H1 (cell line): ENCODE data around the gene COL4A2. TPM values are rescaled to one million over a fixed set of nuclear protein-coding genes. Genes with fewer than 3 reads are reported as not detected.

Source experiments
- CTCF ChIA-PET: fragments of 300-600 bp; sonication (Branson Sonifier 250); formaldehyde crosslinking; loops from one replicate; lab custom pipeline; 2021; ENCODE audit not compliant: partially characterized antibody; lab: Charles Lee
- POLR2A ChIA-PET: fragments of 300-600 bp; sonication (Branson Sonifier 250); formaldehyde crosslinking; loops from one replicate; lab custom pipeline; 2021; ENCODE audit warnings: inconsistent platforms; ENCODE audit not compliant: partially characterized antibody; lab: Charles Lee
- DNase-seq, 2 experiments: peaks; one replicate each; pipeline versions ENCODE4 v3.0.0 to v3.0.0-alpha.2; 2010 to 2022; ENCODE audit warnings: low spot score in 2 of 2, low read depth in 1 of 2, mixed read lengths in 1 of 2
- FAIRE-seq: peaks from 2 replicates; lab custom pipeline; 2011; peaks lifted over from hg19 to GRCh38; lab: Jason Lieb, UNC
- H2AFZ ChIP-seq: 2 replicates; pipeline ENCODE4 v1.8.1; 2012; ENCODE audit warnings: low read length, inconsistent platforms
- H2AK5ac ChIP-seq: 2 replicates; pipeline ENCODE4 v1.6.1; 2013; ENCODE audit warnings: low read depth, low read length
- H2BK120ac ChIP-seq: replicated peaks from 2 replicates; pipeline ENCODE3; 2013; ENCODE audit warnings: low read depth, low read length, inconsistent platforms
- H2BK12ac ChIP-seq: 2 replicates; pipeline ENCODE4 v1.6.1; 2013; ENCODE audit warnings: low read depth, low read length
- H2BK15ac ChIP-seq: 2 replicates; pipeline ENCODE4 v1.6.1; 2013; ENCODE audit warnings: low read length
- H2BK20ac ChIP-seq: 2 replicates; pipeline ENCODE4 v1.6.1; 2013; ENCODE audit warnings: low read length
- H2BK5ac ChIP-seq: 2 replicates; pipeline ENCODE4 v1.6.1; 2013; ENCODE audit warnings: low read depth, low read length
- H3K14ac ChIP-seq: 2 replicates; pipeline ENCODE4 v1.6.1; 2013; ENCODE audit warnings: inconsistent platforms; ENCODE audit not compliant: insufficient read length
- H3K18ac ChIP-seq: 2 replicates; pipeline ENCODE4 v1.6.1; 2013; ENCODE audit warnings: low read length; ENCODE audit errors: extremely low read depth
- H3K23ac ChIP-seq: 2 replicates; pipeline ENCODE4 v1.6.1; 2013; ENCODE audit warnings: inconsistent platforms; ENCODE audit not compliant: insufficient read length
- H3K23me2 ChIP-seq: 2 replicates; pipeline ENCODE4 v1.6.1; 2013; ENCODE audit warnings: low read depth, low read length
- H3K27ac ChIP-seq: 2 replicates; pipeline ENCODE4 v1.6.1; 2011; ENCODE audit warnings: low read depth, low read length, inconsistent platforms
- H3K27me3 ChIP-seq, 4 experiments: replicated peaks in 1 of 4; 1 replicate in 1 of 4; 2 replicates in 3 of 4; pipeline versions ENCODE4 v1.6.1 to v1.8.1; 2011 to 2013; ENCODE audit warnings: low read length in 3 of 4, mild to moderate bottlenecking in 3 of 4, inconsistent platforms in 2 of 4, mixed read lengths in 2 of 4, moderate library complexity in 1 of 4; ENCODE audit not compliant: control insufficient read depth in 3 of 4, insufficient read depth in 3 of 4; ENCODE audit errors: extremely low read depth in 1 of 4
- H3K36me3 ChIP-seq, 4 experiments: 2 replicates each; pipeline versions ENCODE4 v1.6.1 to v1.8.1; 2011 to 2013; ENCODE audit warnings: mild to moderate bottlenecking in 4 of 4, low read length in 3 of 4, moderate library complexity in 2 of 4, control low read depth in 1 of 4, inconsistent platforms in 1 of 4; ENCODE audit not compliant: insufficient read depth in 4 of 4, control insufficient read depth in 2 of 4
- H3K4ac ChIP-seq: replicated peaks from 2 replicates; pipeline ENCODE3; 2013; ENCODE audit warnings: low read length, low read depth, mixed read lengths, inconsistent platforms; ENCODE audit not compliant: insufficient read length
- H3K4me1 ChIP-seq, 4 experiments: replicated peaks in 1 of 4; 1 replicate in 1 of 4; 2 replicates in 3 of 4; pipeline versions ENCODE4 v1.6.1 to v1.8.1; 2011 to 2013; ENCODE audit warnings: low read length in 3 of 4, inconsistent platforms in 2 of 4, mixed read lengths in 1 of 4; ENCODE audit not compliant: insufficient read depth in 4 of 4, control insufficient read depth in 3 of 4
- H3K4me2 ChIP-seq, 2 experiments: 2 replicates each; pipeline versions ENCODE4 v1.6.1 to v1.8.1; 2011 to 2013; ENCODE audit warnings: low read depth in 2 of 2, low read length in 2 of 2, control low read depth in 1 of 2, inconsistent platforms in 1 of 2, mild to moderate bottlenecking in 1 of 2; ENCODE audit not compliant: insufficient read depth in 1 of 2
- H3K4me3 ChIP-seq, 4 experiments: fragments of 200-600, 300-600 bp in 1 of 4; sonication (generic), shearing (Covaris generic), sonication (Bioruptor Twin) in 1 of 4; 2 replicates each; pipeline versions ENCODE4 v1.5.1 to v1.8.1; 2011 to 2016; ENCODE audit warnings: low read length in 4 of 4, low read depth in 3 of 4, control low read depth in 2 of 4, inconsistent platforms in 2 of 4, mild to moderate bottlenecking in 2 of 4, mixed read lengths in 1 of 4, moderate library complexity in 1 of 4; ENCODE audit not compliant: insufficient read depth in 2 of 4; ENCODE audit errors: extremely low read depth in 1 of 4
- H3K56ac ChIP-seq: replicated peaks from 2 replicates; pipeline ENCODE3; 2013; ENCODE audit warnings: low read depth, mild to moderate bottlenecking, mixed read lengths, low read length, inconsistent platforms; ENCODE audit not compliant: insufficient read length
- H3K79me1 ChIP-seq: 2 replicates; pipeline ENCODE4 v1.6.1; 2013; ENCODE audit warnings: low read depth, low read length, control low read depth
- H3K79me2 ChIP-seq, 2 experiments: 2 replicates each; pipeline versions ENCODE4 v1.6.1 to v1.8.1; 2012 to 2013; ENCODE audit warnings: low read length in 2 of 2, mild to moderate bottlenecking in 2 of 2, inconsistent platforms in 1 of 2; ENCODE audit not compliant: insufficient read depth in 2 of 2, control insufficient read depth in 1 of 2
- H3K9ac ChIP-seq, 4 experiments: replicated peaks in 1 of 4; 1 replicate in 1 of 4; 2 replicates in 3 of 4; pipeline versions ENCODE4 v1.6.1 to v1.8.1; 2011 to 2013; ENCODE audit warnings: low read depth in 3 of 4, low read length in 3 of 4, control low read depth in 2 of 4, mild to moderate bottlenecking in 2 of 4, moderate library complexity in 2 of 4, inconsistent platforms in 1 of 4; ENCODE audit errors: extremely low read depth in 1 of 4
- H3K9me3 ChIP-seq, 2 experiments: 2 replicates each; pipeline versions ENCODE4 v1.6.1 to v1.8.1; 2012 to 2013; ENCODE audit warnings: mild to moderate bottlenecking in 2 of 2, moderate library complexity in 2 of 2, control low read depth in 1 of 2, inconsistent platforms in 1 of 2, low read depth in 1 of 2, low read length in 1 of 2, mixed read lengths in 1 of 2; ENCODE audit not compliant: insufficient read depth in 2 of 2
- H4K20me1 ChIP-seq, 2 experiments: replicated peaks in 1 of 2; 2 replicates each; pipeline versions ENCODE3 to v1.8.1; 2011 to 2013; ENCODE audit warnings: inconsistent platforms in 2 of 2, low read length in 2 of 2, mild to moderate bottlenecking in 1 of 2; ENCODE audit not compliant: insufficient read depth in 2 of 2, control insufficient read depth in 1 of 2
- H4K5ac ChIP-seq: 2 replicates; pipeline ENCODE4 v1.6.1; 2013; ENCODE audit warnings: low read length, low read depth, mixed read lengths, inconsistent platforms; ENCODE audit not compliant: insufficient read length
- H4K8ac ChIP-seq: 2 replicates; pipeline ENCODE4 v1.8.0; 2013; ENCODE audit warnings: mild to moderate bottlenecking, moderate library complexity, low read length, inconsistent platforms; ENCODE audit not compliant: insufficient read depth; ENCODE audit errors: extremely low read depth
- H4K91ac ChIP-seq: replicated peaks from 2 replicates; pipeline ENCODE3; 2013; ENCODE audit warnings: low read length, mixed read lengths, inconsistent platforms; ENCODE audit not compliant: insufficient read length
- CBX5 ChIP-seq: fragments of 300-800, 300-1000 bp; sonication (generic); IDR thresholded peaks from 2 replicates; pipeline ENCODE4 v1.7.1; 2016; ENCODE audit warnings: antibody characterized with exemption, low read length, low read depth
- GTF2F1 ChIP-seq: IDR thresholded peaks from 2 replicates; pipeline ENCODE4 v1.6.1; 2012; ENCODE audit warnings: low read depth, low read length, improper control_type of control experiment, borderline replicate concordance
- KDM1A ChIP-seq: fragments of 200-600, 300-600 bp; sonication (generic); IDR thresholded peaks from 2 replicates; pipeline ENCODE4 v1.7.1; 2016; ENCODE audit warnings: mild to moderate bottlenecking, low read length, borderline replicate concordance
- PHF8 ChIP-seq: fragments of 200-600 bp; sonication (generic); conservative IDR thresholded peaks from 2 replicates; pipeline ENCODE4 v1.7.1; 2012; ENCODE audit warnings: low read depth, mild to moderate bottlenecking, inconsistent platforms, low read length, moderate library complexity
- POU5F1 ChIP-seq: IDR thresholded peaks from 2 replicates; pipeline ENCODE4 v1.6.1; 2011; ENCODE audit warnings: low read depth, mild to moderate bottlenecking, low read length, moderate library complexity
- RBBP5 ChIP-seq: IDR thresholded peaks from 2 replicates; pipeline ENCODE4 v1.7.1; 2012; ENCODE audit warnings: low read depth, mild to moderate bottlenecking, inconsistent platforms, low read length, moderate library complexity, borderline replicate concordance
- TAF7 ChIP-seq: optimal IDR thresholded peaks from 2 replicates; pipeline ENCODE3; 2011; ENCODE audit warnings: low read depth, mild to moderate bottlenecking, inconsistent platforms, low read length, moderate library complexity, borderline replicate concordance
- WGBS, 2 experiments: shearing (Covaris generic) in 1 of 2; methylation state at CpG; one replicate each; pipeline versions ENCODE4 v1.1.6 to v1.1.7; 2013 to 2015; ENCODE audit warnings: low lambda C conversion rate in 2 of 2, mixed read lengths in 2 of 2, inconsistent platforms in 1 of 2, low coverage in 1 of 2, missing lambda C conversion rate in 1 of 2; ENCODE audit not compliant: insufficient replicate concordance in 2 of 2, insufficient coverage in 1 of 2, insufficient read length in 1 of 2; ENCODE audit errors: extremely low coverage in 1 of 2, missing lambda C conversion rate in 1 of 2; 5-methylcytosine and 5-hydroxymethylcytosine counted together
- polyA plus RNA-seq, 7 experiments: library from polyadenylated mRNA; depleted of rRNA in 3 of 7; stranded (reverse) in 5 of 7; unstranded in 2 of 7; fragments of >200 nt in 5 of 7; fragments of 200-250 nt in 2 of 7; gene quantifications; 1 replicate in 5 of 7; 2 replicates in 1 of 7; 4 replicates in 1 of 7; pipeline versions ENCODE4 v1.2.1 to v1.2.3, GENCODE V29; 2011 to 2013; ENCODE audit warnings: missing spikeins in 2 of 7, mixed read lengths in 2 of 7
- total RNA-seq: library from RNA; stranded (reverse); fragmentation: NEBNext Ultra II Directional; extraction: Animal tissue kit (Norgen Biotek cat#: 25700); gene quantifications from 2 replicates; pipeline ENCODE4 v1.2.1, GENCODE V29; 2021
- TF ChIP-seq, protein P1 (sequence below): IDR thresholded peaks from 2 replicates; pipeline ENCODE4 v1.6.1; 2012; ENCODE audit warnings: inconsistent platforms
- TF ChIP-seq, protein P2 (sequence below): IDR thresholded peaks from 2 replicates; pipeline ENCODE4 v1.6.1; 2012; ENCODE audit warnings: inconsistent platforms

COL4A2 gene
- total and polyA plus RNA-seq, 2 of the 8 experiments (the other 6 are each of a cell fraction or from before 2014, with no cell fraction given): 80.4 to 87.3 TPM

- CTCF ChIA-PET: interaction anchor here (1.2 to 1.8 kb wide), 4 partner anchors 10 to 108 kb away, joined by 3 to 4 read pairs (median 4); no protein-coding TSS in a partner anchor
- no peak overlapping the region for H3K14ac ChIP-seq
- H3K56ac ChIP-seq: no peak overlapping the region
- H3K27ac ChIP-seq: no peak overlapping the region
- no peak overlapping the region for H4K8ac ChIP-seq
- no peak overlapping the region for H3K9ac ChIP-seq
- TF ChIP-seq KDM1A: no peak
- no peak for TF ChIP-seq GTF2F1
- no peak for TF ChIP-seq RBBP5
- TF ChIP-seq TAF7: no peak
- TF ChIP-seq CBX5: no peak
- TF ChIP-seq, protein P1, sequence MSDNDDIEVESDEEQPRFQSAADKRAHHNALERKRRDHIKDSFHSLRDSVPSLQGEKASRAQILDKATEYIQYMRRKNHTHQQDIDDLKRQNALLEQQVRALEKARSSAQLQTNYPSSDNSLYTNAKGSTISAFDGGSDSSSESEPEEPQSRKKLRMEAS: no peak
- no peak for TF ChIP-seq PHF8
- TF ChIP-seq, protein P2, sequence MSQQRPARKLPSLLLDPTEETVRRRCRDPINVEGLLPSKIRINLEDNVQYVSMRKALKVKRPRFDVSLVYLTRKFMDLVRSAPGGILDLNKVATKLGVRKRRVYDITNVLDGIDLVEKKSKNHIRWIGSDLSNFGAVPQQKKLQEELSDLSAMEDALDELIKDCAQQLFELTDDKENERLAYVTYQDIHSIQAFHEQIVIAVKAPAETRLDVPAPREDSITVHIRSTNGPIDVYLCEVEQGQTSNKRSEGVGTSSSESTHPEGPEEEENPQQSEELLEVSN: no peak
- TF ChIP-seq POU5F1: no peak
- no peak overlapping the region for H4K91ac ChIP-seq
- H3K4me1 ChIP-seq: peaks cover 8 to 20% (median 13%) of the 10 kb centered on the region in 4 experiments
- H3K18ac ChIP-seq: no peak overlapping the region
- H3K4me2 ChIP-seq: no peak overlapping the region
- no peaks in the 10 kb centered on the region for H3K9me3 ChIP-seq
- H3K79me2 ChIP-seq: no peaks in the 10 kb centered on the region
- H2AFZ ChIP-seq: no peak overlapping the region
- WGBS, 2 experiments: 88% methylated on average over 9 of the region's 10 CpGs; no CpG with 5 or more reads in 1 of the 2 experiments
- H4K5ac ChIP-seq: no peak overlapping the region
- H3K4me3 ChIP-seq: no peak overlapping the region
- no peaks in the 10 kb centered on the region; a peak in 1 of 8 replicates for H3K36me3 ChIP-seq
- H4K20me1 ChIP-seq: peaks cover 0 to 4% of the 10 kb centered on the region in 2 experiments
- H3K27me3 ChIP-seq: no peaks in the 10 kb centered on the region
- H2BK15ac ChIP-seq: no peak overlapping the region
- no peaks in the 10 kb centered on the region for H3K23me2 ChIP-seq
- no peak overlapping the region for H3K23ac ChIP-seq
- POLR2A ChIA-PET: interaction anchor here (1.4 to 4.4 kb wide), 2 partner anchors 15 to 22 kb away, joined by 7 to 34 read pairs; partner anchors contain the start of genes COL4A1 and COL4A2
- FAIRE-seq (no peak), DNase-seq (no peak)
- H2BK12ac ChIP-seq: no peak overlapping the region
- H2BK20ac ChIP-seq: no peak overlapping the region
- no peak overlapping the region for H2AK5ac ChIP-seq
- H2BK120ac ChIP-seq: no peak overlapping the region
- H3K79me1 ChIP-seq: peaks cover 6% of the 10 kb centered on the region; the same call in 1 of the 2 replicates
- no peak overlapping the region for H3K4ac ChIP-seq
- H2BK5ac ChIP-seq: no peak overlapping the region
Measured at GRCh38 chr13:110328573-110328972, 21.5 kb downstream of the COL4A2 start.
